Measurements from ENCODE around the gene DDAH2.

GRCh38 chr6:31777667-31778050 is 48.6 kb upstream of the DDAH2 start:
- TF ChIP-seq POLR2AphosphoS5 (IDR thresholded peaks at IDR 0.05), result no peak
- TF ChIP-seq, protein P1, sequence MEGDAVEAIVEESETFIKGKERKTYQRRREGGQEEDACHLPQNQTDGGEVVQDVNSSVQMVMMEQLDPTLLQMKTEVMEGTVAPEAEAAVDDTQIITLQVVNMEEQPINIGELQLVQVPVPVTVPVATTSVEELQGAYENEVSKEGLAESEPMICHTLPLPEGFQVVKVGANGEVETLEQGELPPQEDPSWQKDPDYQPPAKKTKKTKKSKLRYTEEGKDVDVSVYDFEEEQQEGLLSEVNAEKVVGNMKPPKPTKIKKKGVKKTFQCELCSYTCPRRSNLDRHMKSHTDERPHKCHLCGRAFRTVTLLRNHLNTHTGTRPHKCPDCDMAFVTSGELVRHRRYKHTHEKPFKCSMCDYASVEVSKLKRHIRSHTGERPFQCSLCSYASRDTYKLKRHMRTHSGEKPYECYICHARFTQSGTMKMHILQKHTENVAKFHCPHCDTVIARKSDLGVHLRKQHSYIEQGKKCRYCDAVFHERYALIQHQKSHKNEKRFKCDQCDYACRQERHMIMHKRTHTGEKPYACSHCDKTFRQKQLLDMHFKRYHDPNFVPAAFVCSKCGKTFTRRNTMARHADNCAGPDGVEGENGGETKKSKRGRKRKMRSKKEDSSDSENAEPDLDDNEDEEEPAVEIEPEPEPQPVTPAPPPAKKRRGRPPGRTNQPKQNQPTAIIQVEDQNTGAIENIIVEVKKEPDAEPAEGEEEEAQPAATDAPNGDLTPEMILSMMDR (IDR thresholded peaks at IDR 0.05), result no peak

Measured in stomach (tissue), 4 donors.